ENCODE results near the gene SMIM14. TPM values are rescaled to one million over a fixed set of nuclear protein-coding genes. Genes with fewer than 3 reads are reported as not detected.
"Not testable (repeated sequence)": the region's sequence is repeated elsewhere in the genome, so short reads cannot be mapped to it uniquely, and the experiment has no call there.

The SMIM14 gene
- total and polyA plus RNA-seq, 8 donors, result 52.9 to 67.8 (median 55.4) TPM

GRCh38 chr4:39518484-39518883, 120.2 kb downstream of the SMIM14 start:
- TF ChIP-seq, protein P1, sequence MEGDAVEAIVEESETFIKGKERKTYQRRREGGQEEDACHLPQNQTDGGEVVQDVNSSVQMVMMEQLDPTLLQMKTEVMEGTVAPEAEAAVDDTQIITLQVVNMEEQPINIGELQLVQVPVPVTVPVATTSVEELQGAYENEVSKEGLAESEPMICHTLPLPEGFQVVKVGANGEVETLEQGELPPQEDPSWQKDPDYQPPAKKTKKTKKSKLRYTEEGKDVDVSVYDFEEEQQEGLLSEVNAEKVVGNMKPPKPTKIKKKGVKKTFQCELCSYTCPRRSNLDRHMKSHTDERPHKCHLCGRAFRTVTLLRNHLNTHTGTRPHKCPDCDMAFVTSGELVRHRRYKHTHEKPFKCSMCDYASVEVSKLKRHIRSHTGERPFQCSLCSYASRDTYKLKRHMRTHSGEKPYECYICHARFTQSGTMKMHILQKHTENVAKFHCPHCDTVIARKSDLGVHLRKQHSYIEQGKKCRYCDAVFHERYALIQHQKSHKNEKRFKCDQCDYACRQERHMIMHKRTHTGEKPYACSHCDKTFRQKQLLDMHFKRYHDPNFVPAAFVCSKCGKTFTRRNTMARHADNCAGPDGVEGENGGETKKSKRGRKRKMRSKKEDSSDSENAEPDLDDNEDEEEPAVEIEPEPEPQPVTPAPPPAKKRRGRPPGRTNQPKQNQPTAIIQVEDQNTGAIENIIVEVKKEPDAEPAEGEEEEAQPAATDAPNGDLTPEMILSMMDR (IDR thresholded peaks at IDR 0.05), result no peak
- DNase-seq, result no peak
- Histone ChIP-seq H3K36me3 (peaks cover 0 to 56% of the 10 kb centered on the region in 2 donors), H3K27ac (no peak overlapping the region), H3K4me1 (peaks cover 0 to 5% of the 10 kb centered on the region in 2 donors), H3K9me3 (no peaks in the 10 kb centered on the region), H3K4me3 (no peak overlapping the region), H3K27me3 (no peaks in the 10 kb centered on the region)
- no peak for ATAC-seq
- intact Hi-C loops (cut with DNase I), result no loop called here

- Histone ChIP-seq H3K27me3 (no peaks in the 10 kb centered on the region), H3K4me1 (no peaks in the 10 kb centered on the region), H3K36me3 (peaks cover 0 to 75% of the 10 kb centered on the region in 2 donors), H3K4me3 (no peak overlapping the region), H3K9me3 (no peaks in the 10 kb centered on the region), H3K27ac (no peak overlapping the region)
- TF ChIP-seq, protein P1 (IDR thresholded peaks at IDR 0.05), result no peak
- DNase-seq (no peak), ATAC-seq (no peak)
- intact Hi-C loops (cut with DNase I), result no loop called here
Observed at GRCh38 chr4:39516407-39516966, 122.2 kb downstream of the SMIM14 start.

DNA sequence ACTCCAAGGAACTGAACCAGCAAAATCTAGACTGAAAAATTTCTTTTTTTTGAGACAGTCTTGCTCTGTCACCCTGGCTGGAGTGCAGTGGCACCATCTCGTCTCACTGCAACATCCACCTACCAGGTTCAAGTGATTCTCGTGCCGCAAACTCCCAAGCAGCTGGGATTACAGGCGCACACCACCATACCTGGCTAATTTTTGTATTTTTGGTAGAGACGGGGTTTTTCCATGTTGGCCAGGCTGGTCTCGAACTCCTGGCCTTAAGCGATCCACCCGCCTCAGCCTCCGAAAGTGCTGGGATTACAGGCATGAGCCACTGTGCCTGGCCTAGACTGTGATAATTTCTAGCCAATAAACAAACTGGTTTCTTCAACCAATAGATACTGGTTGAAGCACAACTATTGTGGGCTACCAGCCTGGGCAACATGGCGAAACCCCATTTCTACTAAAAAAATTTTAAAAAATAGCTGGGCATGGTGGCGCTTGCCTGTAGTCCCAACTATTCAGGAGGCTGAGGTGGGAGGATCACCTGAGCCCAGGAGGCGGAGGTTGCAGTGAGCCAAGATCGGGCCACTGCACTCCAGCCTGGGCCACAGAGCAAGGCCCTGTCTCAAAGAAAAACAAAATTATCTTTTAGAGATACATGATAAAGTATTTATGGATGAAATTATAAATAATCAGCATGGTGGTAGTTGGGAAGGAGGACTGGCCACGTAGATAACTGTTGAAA, 122.8 kb downstream of the SMIM14 start:
- ATAC-seq; H3K9me3 ChIP-seq; DNase-seq; H3K27me3 ChIP-seq; intact Hi-C loops (cut with DNase I); H3K4me1 ChIP-seq; H3K4me3 ChIP-seq: not testable (repeated sequence)
- H3K27ac ChIP-seq, result peak overlapping the region; percentile 17 to 31
- peaks cover 0 to 78% of the 10 kb centered on the region in 2 donors for H3K36me3 ChIP-seq

DNA sequence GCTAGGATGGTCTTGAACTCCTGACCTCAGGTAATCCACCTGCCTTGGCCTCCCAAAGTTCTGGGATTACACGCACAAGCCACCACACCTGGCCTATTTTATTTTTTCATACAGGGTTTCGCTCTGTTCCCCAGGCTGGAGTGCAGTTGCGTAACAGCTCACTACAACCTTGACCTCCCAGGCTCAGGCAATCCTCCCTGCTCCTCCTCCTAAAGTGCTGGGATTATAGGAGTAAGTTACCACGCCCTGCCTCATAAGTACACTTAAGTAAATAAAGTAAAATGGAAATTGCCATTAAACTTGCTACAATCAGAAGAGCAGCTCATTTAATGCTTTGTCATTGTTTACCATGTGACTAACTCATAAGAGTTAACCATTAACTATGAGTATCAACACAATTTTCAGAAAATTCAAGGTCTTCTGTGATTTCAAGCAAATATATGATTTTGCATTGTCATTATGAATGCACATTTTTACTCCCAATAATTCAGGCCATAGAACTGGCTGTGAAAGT, 123.7 kb downstream of the SMIM14 start:
- H3K4me1 ChIP-seq, result no peaks in the 10 kb centered on the region
- intact Hi-C loops (cut with DNase I), result no loop called here
- DNase-seq (peak in 2 of 4 donors; percentile 48 to 72), ATAC-seq (peak; percentile 98)
- TF ChIP-seq, protein P1 (IDR thresholded peaks at IDR 0.05), result no peak
- peaks cover 4 to 82% of the 10 kb centered on the region in 2 donors for H3K36me3 ChIP-seq
- no peak overlapping the region for H3K4me3 ChIP-seq
- no peaks in the 10 kb centered on the region for H3K9me3 ChIP-seq
- H3K27me3 ChIP-seq, result no peaks in the 10 kb centered on the region
- H3K27ac ChIP-seq, result peak overlapping the region; percentile 36 to 54

DNA sequence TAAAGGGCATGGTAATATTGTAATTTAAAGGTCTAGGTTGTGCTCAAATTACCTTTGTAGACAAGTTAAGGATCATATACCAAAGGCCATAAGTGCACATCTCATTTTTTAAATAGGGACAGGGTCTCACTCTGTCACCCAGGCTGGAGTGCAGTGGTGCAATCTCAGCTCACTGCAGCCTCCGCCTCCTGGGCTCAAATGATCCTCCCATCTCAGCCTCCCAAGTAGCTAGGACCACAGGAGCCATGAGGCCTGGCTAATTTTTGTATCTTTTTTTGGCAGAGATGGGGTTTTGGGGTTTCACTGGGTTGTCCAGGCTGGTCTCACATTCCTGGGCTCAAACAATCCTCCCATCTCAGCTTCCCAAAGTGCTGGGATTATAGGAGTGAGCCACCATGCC, 124.4 kb downstream of the SMIM14 start:
- Histone ChIP-seq H3K36me3 (peaks cover 4 to 82% of the 10 kb centered on the region in 2 donors), H3K27ac (peak overlapping the region; percentile 36 to 54)
- H3K9me3 ChIP-seq; H3K27me3 ChIP-seq; DNase-seq; intact Hi-C loops (cut with DNase I); ATAC-seq; H3K4me3 ChIP-seq; H3K4me1 ChIP-seq: not testable (repeated sequence)

- Histone ChIP-seq H3K36me3 (peaks cover 4 to 88% of the 10 kb centered on the region in 2 donors), H3K27ac (no peak overlapping the region), H3K4me1 (no peaks in the 10 kb centered on the region), H3K27me3 (no peaks in the 10 kb centered on the region), H3K9me3 (no peaks in the 10 kb centered on the region), H3K4me3 (no peak overlapping the region)
- TF ChIP-seq, protein P1 (IDR thresholded peaks at IDR 0.05), result no peak
- intact Hi-C loops (cut with DNase I), result no loop called here
- DNase-seq (no peak), ATAC-seq (no peak)
Observed at GRCh38 chr4:39510348-39510929, 128.2 kb downstream of the SMIM14 start.

Measured in left lung (tissue), 10 donors.